A549 (cell line): ENCODE data around the gene SH3RF3. TPM values are rescaled to one million over a fixed set of nuclear protein-coding genes. Genes with fewer than 3 reads are reported as not detected.

Source experiments
- ATAC-seq, 2 experiments: fragments of 200-7000 bp in 1 of 2; fragments of >200 bp in 1 of 2; cut with Nextera tagmentation in 1 of 2; cut with Tn5 transposase in 1 of 2; 3 replicates each; pipeline versions ENCODE4 v1.8.0 to v1.9.1; 2018 to 2020; ENCODE audit warnings: mild to moderate bottlenecking in 1 of 2, moderate library complexity in 1 of 2
- CTCF ChIA-PET: fragments of 300-600 bp; sonication (Branson Sonifier 250); formaldehyde crosslinking; extraction: SDS; loops from one replicate; lab custom pipeline; 2021; ENCODE audit warnings: antibody characterized with exemption, inconsistent platforms; lab: Yijun Ruan, JAX
- POLR2A ChIA-PET: fragments of 350-600 bp; formaldehyde crosslinking; extraction: SDS; loops from one replicate; lab custom pipeline; 2021; ENCODE audit warnings: antibody characterized with exemption, inconsistent platforms; lab: Yijun Ruan, JAX
- DNase-seq, 2 experiments: peaks; one replicate each; pipeline versions ENCODE4 v3.0.0 to v3.0.0-alpha.2; 2011 to 2016; ENCODE audit warnings: low read depth in 1 of 2, low spot score in 1 of 2
- FAIRE-seq: peaks from 2 replicates; lab custom pipeline; 2011; peaks lifted over from hg19 to GRCh38; lab: Jason Lieb, UNC
- H3K27ac ChIP-seq, 2 experiments: fragments of >200 bp; sonication (Bioruptor Twin); formaldehyde crosslinking; 3 replicates each; pipeline ENCODE4 v1.5.1; 2016 to 2017
- H3K4me1 ChIP-seq: fragments of >200 bp; sonication (Bioruptor Twin); formaldehyde crosslinking; 3 replicates; pipeline ENCODE4 v1.6.1; 2016
- H3K4me2 ChIP-seq: fragments of >200 bp; sonication (Bioruptor Twin); formaldehyde crosslinking; 3 replicates; pipeline ENCODE4 v1.6.1; 2016
- H3K4me3 ChIP-seq: fragments of >200 bp; sonication (Bioruptor Twin); formaldehyde crosslinking; 3 replicates; pipeline ENCODE4 v1.5.1; 2016
- H3K9me3 ChIP-seq: fragments of >200 bp; sonication (Bioruptor Twin); formaldehyde crosslinking; 3 replicates; pipeline ENCODE4 v1.6.1; 2016
- ATOH8 ChIP-seq: fragments of 250-450 bp; sonication (Bioruptor Pico); IDR thresholded peaks from 2 replicates; pipeline ENCODE4 v1.5.0; 2020; ENCODE audit warnings: low read depth, mild to moderate bottlenecking, moderate library complexity
- BHLHE40 ChIP-seq: IDR thresholded peaks from 2 replicates; pipeline ENCODE4 v1.6.1; 2012; ENCODE audit warnings: low read depth, low read length, inconsistent platforms
- CBX2 ChIP-seq: fragments of 200-600 bp; sonication (generic); IDR thresholded peaks from 2 replicates; pipeline ENCODE4 v1.6.1; 2016; ENCODE audit warnings: low read depth, mild to moderate bottlenecking, borderline replicate concordance
- CBX8 ChIP-seq: fragments of 200-600 bp; sonication (generic); IDR thresholded peaks from 2 replicates; pipeline ENCODE4 v1.6.1; 2016
- CHD2 ChIP-seq: fragments of 150-350 bp; IDR thresholded peaks from 2 replicates; pipeline ENCODE4 v1.6.1; 2014; ENCODE audit warnings: low read length; ENCODE audit not compliant: partially characterized antibody
- CHD4 ChIP-seq: fragments of 200-600 bp; sonication (generic); IDR thresholded peaks from 2 replicates; pipeline ENCODE4 v1.6.1; 2016; ENCODE audit warnings: antibody characterized with exemption, mild to moderate bottlenecking, borderline replicate concordance
- EHF ChIP-seq: fragments of 250-450 bp; sonication (Bioruptor Pico); IDR thresholded peaks from 2 replicates; pipeline ENCODE4 v1.5.0; 2020; ENCODE audit warnings: mild to moderate bottlenecking
- ELK1 ChIP-seq: fragments of 150-350 bp; IDR thresholded peaks from 2 replicates; pipeline ENCODE4 v1.6.1; 2014; ENCODE audit warnings: low read depth, mild to moderate bottlenecking, low read length
- ESRRA ChIP-seq: fragments of 150-350 bp; IDR thresholded peaks from 2 replicates; pipeline ENCODE4 v1.6.1; 2014; ENCODE audit warnings: mild to moderate bottlenecking, low read length, borderline replicate concordance
- FOSB ChIP-seq: fragments of 250-450 bp; sonication (Bioruptor Pico); IDR thresholded peaks from 2 replicates; pipeline ENCODE4 v1.5.0; 2020; ENCODE audit warnings: mild to moderate bottlenecking, moderate library complexity
- FOXS1 ChIP-seq: fragments of 250-450 bp; sonication (Bioruptor Pico); IDR thresholded peaks from 2 replicates; pipeline ENCODE4 v1.5.0; 2020; ENCODE audit warnings: mild to moderate bottlenecking, moderate library complexity
- GATA3 ChIP-seq: IDR thresholded peaks from 2 replicates; pipeline ENCODE4 v1.6.1; 2012; ENCODE audit warnings: borderline replicate concordance
- HMGXB4 ChIP-seq: fragments of 250-450 bp; sonication (Bioruptor Pico); IDR thresholded peaks from 2 replicates; pipeline ENCODE4 v1.5.0; 2021; ENCODE audit warnings: mild to moderate bottlenecking, moderate library complexity, borderline replicate concordance
- HOXB5 ChIP-seq: fragments of 250-450 bp; sonication (Bioruptor Pico); IDR thresholded peaks from 2 replicates; pipeline ENCODE4 v1.5.0; 2020; ENCODE audit warnings: mild to moderate bottlenecking, moderate library complexity
- MAX ChIP-seq: IDR thresholded peaks from 2 replicates; pipeline ENCODE4 v1.6.1; 2012
- MYC ChIP-seq: IDR thresholded peaks from 2 replicates; pipeline ENCODE4 v1.6.1; 2012; ENCODE audit warnings: mild to moderate bottlenecking, inconsistent platforms, low read length, improper control_type of control experiment, borderline replicate concordance
- NFE2L2 ChIP-seq: fragments of 150-350 bp; conservative IDR thresholded peaks from 2 replicates; pipeline ENCODE4 v1.6.1; 2014; ENCODE audit warnings: low read length
- POLR2A ChIP-seq: IDR thresholded peaks from 2 replicates; pipeline ENCODE4 v1.6.1; 2012; ENCODE audit warnings: mild to moderate bottlenecking, low read length
- RAD21 ChIP-seq, 2 experiments: fragments of >200 bp in 1 of 2; sonication (Bioruptor Twin) in 1 of 2; formaldehyde crosslinking in 1 of 2; IDR thresholded peaks in 1 of 2; conservative IDR thresholded peaks in 1 of 2; 2 replicates in 1 of 2; 3 replicates in 1 of 2; pipeline ENCODE4 v1.6.1; 2012 to 2018; ENCODE audit warnings: inconsistent platforms in 1 of 2
- RARB ChIP-seq: fragments of 250-450 bp; sonication (Bioruptor Pico); IDR thresholded peaks from 2 replicates; pipeline ENCODE4 v1.8.0; 2021; ENCODE audit warnings: mild to moderate bottlenecking, moderate library complexity
- RFX5 ChIP-seq: fragments of 450-650 bp; IDR thresholded peaks from 2 replicates; pipeline ENCODE4 v1.7.1; 2014; ENCODE audit warnings: antibody characterized with exemption, mild to moderate bottlenecking, moderate library complexity
- RNF2 ChIP-seq: fragments of 200-600 bp; sonication (generic); IDR thresholded peaks from 2 replicates; pipeline ENCODE4 v1.6.1; 2016; ENCODE audit warnings: low read depth, mild to moderate bottlenecking, antibody characterized with exemption, moderate library complexity, borderline replicate concordance
- TFCP2L1 ChIP-seq: fragments of 250-450 bp; sonication (Bioruptor Pico); IDR thresholded peaks from 2 replicates; pipeline ENCODE4 v1.5.0; 2021; ENCODE audit warnings: mild to moderate bottlenecking
- ZC3H11A ChIP-seq: fragments of 450-650 bp; IDR thresholded peaks from 2 replicates; pipeline ENCODE4 v1.6.1; 2014; ENCODE audit warnings: antibody characterized with exemption, mild to moderate bottlenecking
- ZSCAN20 ChIP-seq: fragments of 250-450 bp; sonication (Bioruptor Pico); IDR thresholded peaks from 2 replicates; pipeline ENCODE4 v1.8.0; 2022; ENCODE audit warnings: mild to moderate bottlenecking, moderate library complexity
- WGBS: methylation state at CpG from one replicate; pipeline ENCODE4 v1.1.6; 2017; ENCODE audit errors: missing lambda C conversion rate; 5-methylcytosine and 5-hydroxymethylcytosine counted together
- polyA plus RNA-seq, 4 experiments: library from polyadenylated mRNA; depleted of rRNA in 3 of 4; stranded (reverse); fragments of >200 nt; fragmentation: RNase III in 1 of 4; extraction: RNeasy Plus Mini Kit Qiagen cat#74134 plus additional on column Dnase treatment in 1 of 4; gene quantifications; 2 replicates in 3 of 4; 3 replicates in 1 of 4; pipeline ENCODE4 v1.2.3, GENCODE V29; 2011 to 2017
- TF ChIP-seq, protein P1 (sequence below): fragments of >200 bp; sonication (Bioruptor Twin); formaldehyde crosslinking; IDR thresholded peaks from 3 replicates; pipeline ENCODE4 v1.6.1; 2016
- TF ChIP-seq, protein P2 (sequence below): IDR thresholded peaks from 2 replicates; pipeline ENCODE4 v1.6.1; 2012

SH3RF3 gene
- polyA plus RNA-seq, 2 of the 4 experiments (the other 2 are of a cell fraction), result 0.04 to 0.21 TPM

DNA sequence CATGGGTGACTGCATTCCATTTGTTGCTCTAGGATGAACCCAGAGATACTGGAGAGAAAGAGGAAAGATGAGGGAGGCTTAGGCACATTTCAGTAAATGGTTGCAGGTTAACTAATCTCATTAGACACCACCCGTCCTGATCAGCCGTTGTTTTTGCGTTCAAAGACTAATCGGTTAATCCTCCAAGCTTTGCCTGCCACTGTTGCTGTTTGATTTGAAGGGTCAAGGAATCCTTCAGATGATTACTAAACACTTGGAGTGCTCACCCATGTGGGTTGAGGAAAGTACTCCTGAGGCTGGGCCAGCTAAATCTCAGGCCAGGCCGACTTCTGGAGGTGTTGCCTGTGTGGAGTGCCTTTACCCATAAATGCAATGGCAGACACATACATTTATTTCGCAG, 8.6 kb downstream of the SH3RF3 start (continued):
- TF ChIP-seq, protein P1, sequence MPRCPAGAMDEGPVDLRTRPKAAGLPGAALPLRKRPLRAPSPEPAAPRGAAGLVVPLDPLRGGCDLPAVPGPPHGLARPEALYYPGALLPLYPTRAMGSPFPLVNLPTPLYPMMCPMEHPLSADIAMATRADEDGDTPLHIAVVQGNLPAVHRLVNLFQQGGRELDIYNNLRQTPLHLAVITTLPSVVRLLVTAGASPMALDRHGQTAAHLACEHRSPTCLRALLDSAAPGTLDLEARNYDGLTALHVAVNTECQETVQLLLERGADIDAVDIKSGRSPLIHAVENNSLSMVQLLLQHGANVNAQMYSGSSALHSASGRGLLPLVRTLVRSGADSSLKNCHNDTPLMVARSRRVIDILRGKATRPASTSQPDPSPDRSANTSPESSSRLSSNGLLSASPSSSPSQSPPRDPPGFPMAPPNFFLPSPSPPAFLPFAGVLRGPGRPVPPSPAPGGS, result no peak
- TF ChIP-seq ATOH8 (no peak), POLR2A (no peak), HOXB5 (CRISPR knock-in tag) (no peak), ESRRA (no peak), ZSCAN20 (CRISPR knock-in tag) (no peak), RAD21 (conservative IDR thresholded peaks at IDR 0.05 in 1 of 2, IDR thresholded peaks at IDR 0.05 in 1 of 2) (no peak), RFX5 (no peak)
- TF ChIP-seq, all 56 proteins: peak for 0

GRCh38 chr2:109138449-109138848, 9.4 kb downstream of the SH3RF3 start:
- ChIA-PET POLR2A (no interaction called here), CTCF (interaction anchor here (0.7 to 2.1 kb wide), 4 partner anchors 10 to 1880 kb away, joined by 3 to 7 read pairs (median 4); no protein-coding TSS in a partner anchor)
- H3K4me1 ChIP-seq, result no peaks in the 10 kb centered on the region
- no peaks in the 10 kb centered on the region for H3K9me3 ChIP-seq
- H3K4me2 ChIP-seq, result no peak overlapping the region
- H3K4me3 ChIP-seq, result no peak overlapping the region
- no peak overlapping the region for H3K27ac ChIP-seq
- no peak for DNase-seq
- TF ChIP-seq BHLHE40, result no peak
- no peak for TF ChIP-seq NFE2L2
- TF ChIP-seq POLR2A, result no peak
- no peak for TF ChIP-seq TFCP2L1 (CRISPR knock-in tag)
- TF ChIP-seq ESRRA, result no peak
- TF ChIP-seq CBX8, result no peak
- TF ChIP-seq GATA3, result no peak
- TF ChIP-seq RARB (CRISPR knock-in tag), result no peak
- TF ChIP-seq CBX2, result no peak
- TF ChIP-seq, protein P2, sequence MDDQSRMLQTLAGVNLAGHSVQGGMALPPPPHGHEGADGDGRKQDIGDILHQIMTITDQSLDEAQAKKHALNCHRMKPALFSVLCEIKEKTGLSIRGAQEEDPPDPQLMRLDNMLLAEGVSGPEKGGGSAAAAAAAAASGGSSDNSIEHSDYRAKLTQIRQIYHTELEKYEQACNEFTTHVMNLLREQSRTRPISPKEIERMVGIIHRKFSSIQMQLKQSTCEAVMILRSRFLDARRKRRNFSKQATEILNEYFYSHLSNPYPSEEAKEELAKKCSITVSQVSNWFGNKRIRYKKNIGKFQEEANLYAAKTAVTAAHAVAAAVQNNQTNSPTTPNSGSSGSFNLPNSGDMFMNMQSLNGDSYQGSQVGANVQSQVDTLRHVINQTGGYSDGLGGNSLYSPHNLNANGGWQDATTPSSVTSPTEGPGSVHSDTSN, result no peak
- TF ChIP-seq MYC, result no peak
- no peak for TF ChIP-seq ZC3H11A
- TF ChIP-seq HMGXB4, result no peak
- TF ChIP-seq ZSCAN20 (CRISPR knock-in tag), result no peak
- 42% methylated on average over 2 of the region's 2 CpGs for WGBS
- no peak for ATAC-seq
- no peak for FAIRE-seq

DNA sequence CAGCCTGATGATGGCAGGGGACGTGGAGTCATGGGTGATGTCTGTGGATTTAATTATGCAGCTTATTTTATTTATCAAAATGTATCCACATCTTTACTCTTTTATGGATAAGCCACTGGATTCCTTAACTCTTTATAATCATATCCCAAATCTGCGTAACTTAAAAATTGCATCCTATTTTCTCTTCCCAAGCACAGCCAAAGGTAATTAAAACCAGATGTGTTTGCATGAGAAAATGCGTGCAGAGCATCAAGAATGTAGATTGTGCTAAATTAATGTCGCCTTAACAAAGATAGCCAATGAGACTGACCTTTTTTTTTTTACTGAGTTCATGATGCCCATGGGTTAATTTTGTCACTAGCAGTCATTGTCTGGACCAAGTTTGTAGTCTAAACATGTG, 10.0 kb downstream of the SH3RF3 start:
- POLR2A ChIA-PET, result no interaction called here
- Histone ChIP-seq H3K4me3 (no peak overlapping the region), H3K9me3 (no peaks in the 10 kb centered on the region), H3K4me1 (no peaks in the 10 kb centered on the region), H3K4me2 (no peak overlapping the region), H3K27ac (no peak overlapping the region)
- DNase-seq, result no peak
- 43% methylated on average over 4 of the region's 4 CpGs for WGBS
- CTCF ChIA-PET, result interaction anchor here (0.6 to 2.1 kb wide), 4 partner anchors 311 to 1879 kb away, joined by 3 to 7 read pairs (median 3); no protein-coding TSS in a partner anchor
- ATAC-seq, result no peak
- FAIRE-seq, result no peak
- TF ChIP-seq CHD2, result no peak
- TF ChIP-seq, protein P2, result no peak
- no peak for TF ChIP-seq ELK1
- TF ChIP-seq FOSB (CRISPR knock-in tag), result no peak
- no peak for TF ChIP-seq MAX
- TF ChIP-seq FOXS1 (CRISPR knock-in tag), result no peak
- no peak for TF ChIP-seq EHF (CRISPR knock-in tag)
- TF ChIP-seq BHLHE40, result no peak
- TF ChIP-seq RNF2, result no peak
- no peak for TF ChIP-seq RFX5
- TF ChIP-seq CHD4, result no peak
